DMS53 treated with DMSO at 0.1 percent for 48 hours (cell line): ENCODE results near the gene SLX4.

Experiments used
- DNase-seq: peaks from one replicate; lab custom pipeline; 2025; ENCODE audit not compliant: unreplicated experiment; lab: John Stamatoyannopoulos, UW

Gene SLX4

GRCh38 chr16:3583303-3584038, 27.9 kb downstream of the SLX4 start:
- no peak for DNase-seq

GRCh38 chr16:3582276-3583165, 28.9 kb downstream of the SLX4 start:
- DNase-seq: no peak

DNA sequence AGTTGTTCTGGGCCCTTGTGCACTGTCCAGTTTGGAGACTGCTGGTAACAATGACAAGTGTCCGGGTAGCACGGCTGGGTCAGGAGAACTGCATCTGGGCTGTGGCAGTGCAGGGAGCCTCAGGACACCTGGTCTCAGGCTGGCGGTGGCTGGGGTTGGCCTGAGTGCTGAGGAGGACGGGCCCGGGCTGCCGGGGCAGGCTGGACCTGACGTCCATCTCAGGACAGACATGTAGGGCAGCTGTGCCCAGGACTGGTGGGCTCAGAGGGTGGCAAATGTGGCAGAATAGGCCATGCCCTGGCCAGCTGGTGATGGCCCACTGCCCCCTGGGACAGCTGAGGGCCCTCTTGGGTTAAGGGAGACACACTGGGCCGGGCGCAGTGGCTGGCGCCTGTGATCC, 30.0 kb downstream of the SLX4 start:
- no peak for DNase-seq

DNA sequence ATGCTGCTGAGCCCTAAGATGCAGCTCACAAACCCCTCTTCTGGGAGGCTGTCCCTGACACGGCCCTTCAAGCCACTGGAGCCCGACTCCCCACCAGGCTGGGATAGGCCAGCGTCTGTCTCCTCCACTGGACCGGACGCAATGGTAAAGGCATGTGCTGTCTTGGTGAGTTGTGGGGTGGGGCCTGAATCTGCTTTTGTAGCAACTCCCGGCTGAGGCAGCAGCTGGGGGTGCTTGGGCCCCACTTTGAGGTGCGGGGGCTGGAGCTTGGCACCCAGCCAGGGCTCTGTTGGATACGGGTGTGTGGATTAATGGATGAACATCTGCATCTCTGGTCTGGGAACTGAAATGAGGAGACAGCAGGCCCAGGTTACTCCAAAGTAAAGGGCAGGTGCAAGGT, 30.7 kb downstream of the SLX4 start:
- DNase-seq: no peak

DNA sequence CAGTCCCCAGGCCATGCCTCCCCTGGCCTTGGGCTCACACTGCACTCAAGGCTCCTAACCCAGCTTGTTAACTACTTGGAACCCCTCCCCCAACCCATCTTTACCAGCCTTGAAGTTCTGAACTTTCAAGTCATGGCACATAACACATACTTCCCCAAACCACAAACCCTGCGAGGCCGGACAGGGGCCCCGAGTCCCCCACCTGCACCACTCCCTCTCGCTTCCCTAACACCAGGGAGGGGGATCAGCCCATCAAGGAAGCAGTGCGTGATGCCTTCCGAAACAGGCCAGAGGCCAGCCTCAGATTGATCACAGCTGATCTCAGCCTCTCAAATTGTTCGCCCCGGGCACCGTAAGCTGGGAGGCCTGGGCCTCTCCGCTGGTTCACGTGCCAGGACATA, 31.2 kb downstream of the SLX4 start:
- no peak for DNase-seq

DNA sequence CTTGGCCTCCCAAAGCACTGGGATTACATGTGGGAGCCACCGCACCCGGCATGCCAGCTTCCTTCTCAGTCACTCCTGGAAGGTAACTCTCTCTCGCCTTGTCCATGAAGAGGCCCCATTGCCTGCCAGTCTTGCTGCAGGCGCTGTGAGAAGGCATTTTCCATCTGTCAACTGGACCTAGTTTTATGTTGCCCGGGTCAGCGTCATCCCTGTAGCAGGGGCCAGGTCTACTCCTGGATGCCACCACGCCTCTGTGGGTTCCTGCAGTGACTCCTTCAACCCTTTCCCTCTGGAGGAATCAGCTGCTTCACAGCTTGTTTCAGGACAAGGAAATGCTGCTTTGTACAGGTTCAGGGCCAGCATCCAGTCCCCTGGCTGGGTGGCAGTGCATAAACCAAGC, 31.6 kb downstream of the SLX4 start:
- no peak for DNase-seq

GRCh38 chr16:3578610-3579551, 32.5 kb downstream of the SLX4 start:
- DNase-seq: no peak

DNA sequence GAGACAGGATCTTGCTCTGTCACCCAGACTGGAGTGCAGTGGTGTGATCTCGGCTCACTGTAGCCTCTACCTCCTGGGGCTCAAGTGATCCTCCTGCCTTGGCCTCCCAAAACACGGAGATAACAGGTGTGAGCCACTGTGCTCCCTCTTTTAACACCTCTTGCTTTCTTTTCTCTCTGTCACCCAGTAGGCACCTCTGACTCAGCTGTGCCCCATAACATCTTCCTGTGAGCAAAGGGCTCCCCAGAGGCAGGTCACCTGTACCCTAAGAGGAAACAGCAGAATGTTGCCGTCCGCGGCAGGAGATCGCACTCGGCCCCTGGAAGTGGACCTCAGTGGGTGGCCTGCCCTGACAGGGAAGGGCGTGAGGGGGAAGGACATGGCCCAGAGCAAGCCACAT, 33.3 kb downstream of the SLX4 start:
- no peak for DNase-seq

DNA sequence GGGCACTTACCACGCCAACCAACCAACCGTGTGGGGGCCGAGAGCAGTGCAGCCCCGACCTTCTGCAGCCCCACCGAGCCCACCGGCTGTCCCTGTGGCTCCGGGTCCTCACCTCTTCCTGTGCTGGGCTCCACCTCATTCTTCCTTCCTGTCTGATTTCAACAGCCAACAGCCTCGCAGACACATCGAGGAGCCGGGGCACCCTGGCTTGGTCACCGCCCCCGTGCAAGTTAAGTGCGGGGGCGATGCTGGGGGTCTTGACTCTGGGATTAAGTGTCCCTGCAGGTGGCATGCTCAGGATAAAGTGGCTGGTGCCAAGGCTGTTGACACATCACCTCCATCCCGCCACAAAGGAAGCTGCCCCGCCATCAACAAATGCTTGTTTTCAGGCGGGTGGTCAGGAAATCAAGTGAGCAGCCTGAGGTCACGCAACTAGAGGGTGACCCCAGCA, 34.1 kb downstream of the SLX4 start, which contains the start of gene NLRC3:
Gene NLRC3 (minus strand): TSS at position 102 of the 451 bp plus-strand sequence. CDS start 12,367 bp downstream, outside the sequence.
- no peak for DNase-seq

DNA sequence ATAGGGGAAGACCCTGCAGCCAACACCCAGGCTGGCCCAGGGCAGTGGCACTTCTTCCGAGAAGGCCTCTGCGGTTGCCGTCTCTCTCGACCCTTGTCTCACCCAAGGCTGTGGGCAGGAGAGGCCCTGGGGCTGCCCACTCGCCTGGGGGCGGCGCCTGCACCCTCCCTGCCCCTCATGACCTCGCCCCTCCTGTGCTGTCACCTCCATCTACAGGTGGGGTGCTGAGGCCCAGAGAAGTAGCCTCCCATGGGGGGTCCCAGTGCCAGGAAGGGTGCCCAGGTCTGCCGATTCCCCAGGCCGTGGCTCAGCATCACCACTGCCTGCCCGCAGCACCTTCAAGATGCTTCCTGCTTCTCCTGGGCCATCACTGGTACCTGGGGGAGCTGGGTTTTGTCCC, 35.2 kb downstream of the SLX4 start:
- DNase-seq: no peak

- no peak for DNase-seq
Observed at GRCh38 chr16:3575491-3575890, 35.9 kb downstream of the SLX4 start.

- DNase-seq: no peak
Observed at GRCh38 chr16:3574195-3574594, 37.2 kb downstream of the SLX4 start.

GRCh38 chr16:3573146-3573815, 38.1 kb downstream of the SLX4 start:
- no peak for DNase-seq

DNA sequence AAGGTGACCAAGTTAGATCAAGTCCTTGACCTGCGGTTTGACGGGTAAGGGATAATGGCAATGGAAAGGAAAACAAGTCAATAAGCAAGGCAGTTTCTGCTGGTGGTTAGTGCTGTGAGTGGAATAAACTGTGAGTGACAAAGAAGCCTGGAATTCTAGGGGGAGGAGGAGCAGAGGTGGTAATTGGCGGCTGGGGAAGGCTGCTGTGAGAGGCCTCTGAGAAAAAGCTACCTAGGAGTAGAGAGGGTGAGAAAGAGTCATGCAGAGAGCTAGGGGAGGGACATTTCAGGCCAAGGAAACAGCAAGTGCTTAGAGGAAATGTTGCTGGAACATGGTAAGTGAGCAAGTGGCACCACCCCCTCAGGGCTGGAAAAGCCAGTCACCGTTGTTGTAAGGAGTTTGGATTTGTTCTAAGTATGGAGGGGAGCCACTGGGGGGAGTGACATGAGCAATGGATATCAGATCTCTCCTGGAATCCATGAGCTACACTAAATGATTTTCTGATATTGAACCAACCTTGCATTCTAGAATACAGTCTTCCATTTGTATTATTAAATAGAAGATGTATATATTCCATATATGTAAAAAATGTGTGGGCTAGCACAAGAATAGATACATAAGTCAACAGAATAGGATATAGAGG, 40.9 kb downstream of the SLX4 start:
- DNase-seq: no peak

- no peak for DNase-seq
Observed at GRCh38 chr16:3569851-3570250, 41.6 kb downstream of the SLX4 start.

GRCh38 chr16:3566990-3567389, 44.4 kb downstream of the SLX4 start:
- DNase-seq: no peak

- DNase-seq: no peak
Observed at GRCh38 chr16:3564889-3565141, 46.6 kb downstream of the SLX4 start.

DNA sequence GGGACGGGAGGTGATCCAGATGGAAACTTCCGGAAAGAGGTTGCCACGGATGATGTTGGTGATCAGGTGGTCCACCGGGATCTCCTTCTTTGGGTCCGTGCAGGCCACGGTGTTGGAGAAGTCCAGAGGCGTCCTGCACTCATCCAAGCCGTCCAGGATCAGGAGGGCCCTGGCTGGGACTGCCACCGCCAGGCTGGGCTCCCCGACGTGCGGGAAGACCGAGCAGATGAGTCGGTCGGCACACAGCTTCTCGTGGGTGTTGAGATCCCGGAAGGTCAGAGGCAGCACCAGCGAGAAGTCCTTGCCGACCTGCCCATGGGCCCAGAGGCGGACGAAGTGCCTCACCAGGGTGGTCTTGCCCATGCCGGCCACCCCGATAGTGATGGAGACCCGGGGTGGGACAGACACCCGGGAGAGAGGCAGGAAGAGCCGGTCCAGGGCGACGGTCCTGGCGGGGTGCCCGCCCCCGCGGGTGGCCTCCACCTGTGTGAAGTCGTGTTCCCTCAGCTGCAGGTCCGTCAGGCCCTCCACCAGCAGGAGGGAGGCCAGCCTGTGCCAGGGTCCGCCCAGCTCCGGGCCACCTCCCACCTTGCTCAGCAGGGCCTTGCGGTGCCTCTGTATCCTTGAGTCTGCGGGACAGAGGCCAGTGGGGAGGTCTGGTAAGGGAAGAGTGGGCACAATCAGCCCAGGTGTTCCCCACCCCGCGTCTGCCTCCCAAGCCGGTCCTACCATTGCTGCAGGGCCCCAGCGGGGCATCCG, 47.1 kb downstream of the SLX4 start:
- DNase-seq: no peak

DNA sequence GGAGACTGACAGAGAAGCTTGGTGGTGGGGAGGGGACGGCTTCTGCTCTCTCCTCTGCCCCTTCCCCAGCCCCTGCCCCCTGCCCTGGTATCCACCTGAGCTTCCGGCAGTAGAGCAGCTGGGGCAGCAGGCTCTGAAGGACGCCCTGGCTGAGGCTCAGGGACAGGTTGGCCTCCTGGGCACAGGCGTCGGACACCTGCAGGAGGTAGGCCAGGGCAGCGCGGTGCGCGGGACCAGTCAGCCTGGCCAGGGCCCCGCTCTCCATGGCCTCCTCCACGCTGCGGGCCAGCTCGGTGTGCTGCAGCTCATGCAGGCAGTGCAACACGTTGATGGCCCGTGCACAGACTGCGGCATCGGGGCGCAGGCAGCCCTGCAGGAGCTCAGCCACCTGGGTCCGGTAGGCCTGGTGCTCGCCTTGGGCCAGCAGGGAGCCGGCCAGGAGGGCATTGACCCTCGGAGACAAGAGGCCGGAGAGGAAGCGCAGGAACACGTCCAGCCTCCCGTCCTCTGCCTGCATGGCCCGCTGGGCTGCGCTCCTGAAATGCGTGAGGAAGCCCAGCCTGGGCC, 48.4 kb downstream of the SLX4 start:
- DNase-seq: no peak
